Measurements from ENCODE around the gene TMEM63B.

DNA sequence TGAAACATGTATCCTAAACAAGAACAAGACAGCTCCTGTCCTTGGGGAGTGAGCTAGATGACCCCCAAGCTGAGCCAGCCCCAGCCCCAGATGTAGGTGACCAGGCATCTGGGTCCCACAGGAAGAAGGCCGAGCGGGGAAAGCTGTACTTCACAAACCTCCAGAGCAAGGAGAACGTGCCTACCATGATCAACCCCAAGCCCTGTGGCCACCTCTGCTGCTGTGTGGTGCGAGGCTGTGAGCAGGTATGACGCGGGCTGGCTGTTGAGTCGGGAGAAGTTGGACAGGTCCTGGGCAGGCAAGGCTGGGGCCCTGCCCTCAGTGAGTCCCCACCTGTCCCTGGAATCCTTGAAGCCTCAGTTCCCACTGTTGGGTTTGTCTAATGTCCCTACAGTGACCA, 19.9 kb downstream of the TMEM63B start:
- TF ChIP-seq, protein P1, sequence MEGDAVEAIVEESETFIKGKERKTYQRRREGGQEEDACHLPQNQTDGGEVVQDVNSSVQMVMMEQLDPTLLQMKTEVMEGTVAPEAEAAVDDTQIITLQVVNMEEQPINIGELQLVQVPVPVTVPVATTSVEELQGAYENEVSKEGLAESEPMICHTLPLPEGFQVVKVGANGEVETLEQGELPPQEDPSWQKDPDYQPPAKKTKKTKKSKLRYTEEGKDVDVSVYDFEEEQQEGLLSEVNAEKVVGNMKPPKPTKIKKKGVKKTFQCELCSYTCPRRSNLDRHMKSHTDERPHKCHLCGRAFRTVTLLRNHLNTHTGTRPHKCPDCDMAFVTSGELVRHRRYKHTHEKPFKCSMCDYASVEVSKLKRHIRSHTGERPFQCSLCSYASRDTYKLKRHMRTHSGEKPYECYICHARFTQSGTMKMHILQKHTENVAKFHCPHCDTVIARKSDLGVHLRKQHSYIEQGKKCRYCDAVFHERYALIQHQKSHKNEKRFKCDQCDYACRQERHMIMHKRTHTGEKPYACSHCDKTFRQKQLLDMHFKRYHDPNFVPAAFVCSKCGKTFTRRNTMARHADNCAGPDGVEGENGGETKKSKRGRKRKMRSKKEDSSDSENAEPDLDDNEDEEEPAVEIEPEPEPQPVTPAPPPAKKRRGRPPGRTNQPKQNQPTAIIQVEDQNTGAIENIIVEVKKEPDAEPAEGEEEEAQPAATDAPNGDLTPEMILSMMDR (IDR thresholded peaks at IDR 0.05 in 4 of 5, conservative IDR thresholded peaks at IDR 0.05 in 1 of 5) = no peak
- TF ChIP-seq POLR2A (IDR thresholded peaks at IDR 0.05) = no peak

Data from gastrocnemius medialis (tissue), 4 donors.